ENCODE results near the gene RTL9. TPM values are rescaled to one million over a fixed set of nuclear protein-coding genes. Genes with fewer than 3 reads are reported as not detected.
"Not testable (repeated sequence)": the region's sequence is repeated elsewhere in the genome, so short reads cannot be mapped to it uniquely, and the experiment has no call there.

The RTL9 gene
- total RNA-seq, 1 donor from 2014 or later = not detected

DNA sequence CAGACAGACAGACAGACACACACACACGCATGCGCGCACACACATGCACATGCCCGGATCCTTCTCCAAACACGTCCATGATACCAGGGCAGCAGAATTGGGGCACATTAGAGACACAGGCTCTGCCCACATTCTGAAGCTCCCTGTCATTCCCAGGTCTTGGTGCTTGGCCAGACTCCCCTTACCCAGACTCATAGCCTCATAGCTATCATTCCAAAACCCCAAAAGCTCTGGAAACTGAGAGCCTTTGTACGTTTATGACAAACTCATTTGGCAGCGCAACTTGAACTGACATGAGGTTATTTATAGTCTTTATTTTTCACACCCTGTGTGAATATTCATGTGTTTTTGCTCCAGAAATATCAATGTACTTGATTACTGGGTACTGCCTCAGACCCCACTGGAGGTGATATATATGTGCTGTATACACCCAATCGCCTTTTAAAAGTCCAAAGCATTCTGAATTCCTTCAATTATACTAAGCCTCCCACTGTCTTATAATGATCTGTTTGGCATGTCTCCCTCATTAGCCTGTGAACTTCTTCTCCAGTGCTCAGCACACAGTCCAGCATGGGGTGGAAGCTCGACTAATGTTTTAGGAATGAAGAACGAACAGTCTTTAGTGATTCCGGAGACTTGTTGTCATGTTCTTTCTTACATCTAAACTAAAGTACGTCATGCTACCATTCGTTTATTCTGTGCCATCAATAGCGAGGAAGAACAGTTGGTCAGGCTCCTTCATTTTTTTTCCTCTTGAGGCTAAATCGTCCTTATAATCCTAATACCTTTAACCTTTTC, 45.0 kb downstream of the RTL9 start:
- no peak for DNase-seq (ENCODE audit: extremely low read depth, low read depth, low spot score)

DNA sequence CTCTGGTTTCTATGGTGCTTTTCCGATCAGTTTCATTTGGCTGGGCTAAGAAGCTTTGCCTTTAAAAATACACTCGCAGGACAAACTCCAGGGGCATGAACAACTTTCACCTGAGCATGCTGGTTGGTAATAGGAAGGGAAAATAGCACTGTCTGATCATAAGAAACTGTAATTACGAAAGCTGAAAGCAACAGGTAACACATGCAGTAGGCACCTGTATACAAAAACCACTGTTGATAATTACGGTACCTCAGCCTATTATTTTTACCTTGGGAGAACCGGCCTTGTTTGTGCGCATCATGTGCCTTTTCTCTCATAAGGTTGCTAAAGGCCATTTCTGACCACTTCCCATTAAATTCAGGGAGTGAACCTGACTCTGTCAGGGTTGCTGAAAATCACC, 45.7 kb downstream of the RTL9 start:
- no peak for DNase-seq (ENCODE audit: extremely low read depth, low read depth, low spot score)

DNA sequence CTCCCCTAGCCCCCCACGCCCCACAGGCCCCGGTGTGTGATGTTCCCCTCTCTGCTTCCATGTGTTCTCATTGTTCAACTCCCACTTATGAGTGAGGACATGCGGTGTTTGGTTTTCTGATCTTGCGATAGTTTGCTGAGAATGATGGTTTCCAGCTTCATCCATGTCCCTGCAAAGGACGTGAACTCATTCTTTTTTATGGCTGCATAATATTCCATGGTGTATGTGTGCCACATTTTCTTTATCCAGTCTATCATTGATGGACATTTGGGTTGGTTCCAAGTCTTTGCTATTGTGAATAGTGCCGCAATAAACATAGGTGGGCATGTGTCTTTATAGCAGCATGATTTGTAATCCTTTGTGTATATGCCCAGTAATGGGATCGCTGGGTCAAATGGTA, 47.6 kb downstream of the RTL9 start:
- DNase-seq (ENCODE audit: extremely low read depth, low read depth, low spot score) = not testable (repeated sequence)

DNA sequence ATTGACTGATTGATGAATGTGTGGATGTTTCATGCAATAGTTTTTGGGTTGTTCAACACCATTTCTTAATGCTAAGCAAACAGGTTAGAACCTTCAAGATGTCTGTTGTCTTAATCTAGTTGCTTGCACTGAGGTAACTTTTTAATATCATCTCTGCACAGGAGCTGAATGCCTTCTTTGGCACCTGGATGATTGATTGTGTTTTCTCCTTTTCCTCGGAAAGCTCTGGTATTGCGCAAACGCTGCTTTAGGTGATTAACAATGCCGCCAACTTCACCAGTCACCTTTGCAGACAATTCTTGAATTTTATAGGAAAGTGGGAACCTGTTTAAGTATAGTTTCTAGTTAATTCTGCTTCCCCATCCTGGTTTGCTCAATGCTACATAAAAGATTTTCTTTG, 48.2 kb downstream of the RTL9 start:
- no peak for DNase-seq (ENCODE audit: extremely low read depth, low read depth, low spot score)

DNA sequence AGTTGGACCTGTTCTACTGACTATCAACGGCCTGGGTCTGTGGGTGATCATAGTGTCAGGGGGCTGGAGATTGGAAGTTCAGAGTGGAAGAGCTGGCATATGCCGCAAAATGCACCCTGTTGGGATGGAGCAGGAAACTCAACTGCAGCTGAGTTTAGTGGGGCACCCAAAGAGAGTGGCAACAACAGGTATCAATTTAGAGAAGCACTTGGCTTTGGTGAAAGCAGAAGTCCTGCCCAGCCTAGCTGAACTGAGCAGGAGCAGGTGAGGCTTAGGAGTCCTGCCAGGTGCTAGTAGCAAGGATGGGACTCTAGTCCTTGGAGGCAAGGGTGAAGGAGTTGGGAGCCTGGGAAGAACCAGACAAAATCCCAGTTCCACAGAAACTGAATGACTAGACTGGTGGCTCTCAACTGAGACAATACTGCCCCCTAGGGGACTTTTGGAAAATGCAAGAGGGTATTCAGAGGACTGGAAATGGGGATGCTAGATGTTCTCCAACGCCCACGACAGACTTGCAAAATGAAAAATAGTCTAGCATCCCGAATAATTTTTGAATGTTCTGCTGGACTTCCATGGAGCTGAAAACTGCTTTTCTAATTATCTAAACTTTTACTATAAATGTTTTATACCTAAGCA, 49.4 kb downstream of the RTL9 start:
- peak; percentile 31 for DNase-seq (ENCODE audit: extremely low read depth, low read depth, low spot score)

Other genes with a start within 250 kb of the RTL9 start
- gene AMMECR1, start 40.8 kb upstream of the RTL9 start, total RNA-seq = 5.7 and 7.5 TPM in 2 replicates

Measured in glomerular endothelial cell (primary cell).